GM10266 (cell line): ENCODE results near the gene FAM149A.

Source experiments
- DNase-seq: peaks from one replicate; pipeline ENCODE4 v3.0.0; 2012; ENCODE audit errors: extremely low spot score
- CTCF ChIP-seq: IDR thresholded peaks from 2 replicates; pipeline ENCODE4 v1.5.1; 2012; ENCODE audit warnings: mild to moderate bottlenecking, low read depth; ENCODE audit not compliant: control insufficient read depth, insufficient read depth; ENCODE audit errors: missing control alignments

FAM149A gene

GRCh38 chr4:186190581-186191199, 86.2 kb downstream of the FAM149A start:
- peak; percentile 65 for DNase-seq
- peak; percentile 28 for TF ChIP-seq CTCF

GRCh38 chr4:186191200-186192065, 86.9 kb downstream of the FAM149A start, which contains the start of gene CYP4V2:
TSS of gene CYP4V2 (plus strand) at chr4:186191567. CDS start at chr4:186191824, 257 bp downstream.
- peak; percentile 96 for DNase-seq
- TF ChIP-seq CTCF = peak; percentile 71

GRCh38 chr4:186192066-186192612, 87.6 kb downstream of the FAM149A start:
- peak; percentile 44 for DNase-seq

GRCh38 chr4:186193851-186194250, 89.3 kb downstream of the FAM149A start:
- DNase-seq = no peak
- no peak for TF ChIP-seq CTCF

More at GRCh38 chr4:186192066-186192612, 87.6 kb downstream of the FAM149A start:
- no peak for TF ChIP-seq CTCF

GRCh38 chr4:186196063-186196462, 91.6 kb downstream of the FAM149A start:
- DNase-seq = no peak
- TF ChIP-seq CTCF = no peak

- no peak for DNase-seq
- TF ChIP-seq CTCF = no peak
Observed at GRCh38 chr4:186200516-186200915, 96.0 kb downstream of the FAM149A start.

- no peak for DNase-seq
- no peak for TF ChIP-seq CTCF
Observed at GRCh38 chr4:186201010-186201409, 96.5 kb downstream of the FAM149A start.
